Uterus (tissue), 4 donors: ENCODE measurements around the gene MAPK8IP1. TPM values are rescaled to one million over a fixed set of nuclear protein-coding genes. Genes with fewer than 3 reads are reported as not detected.

Experiments
- DNase-seq, 2 donors: peaks; one replicate each; pipeline ENCODE4 v3.0.0-alpha.2; 2019 to 2020
- H3K27ac ChIP-seq, 2 donors: fragments of 200-600 bp; sonication (generic); 1 replicate in 1 of 2; 2 replicates in 1 of 2; pipeline ENCODE4 v1.5.1; 2016 to 2018
- H3K27me3 ChIP-seq, 2 donors: fragments of 200-600 bp; sonication (generic); one replicate each; pipeline ENCODE4 v1.5.1; 2018 to 2019; ENCODE audit warnings: control low read depth in 1 of 2
- H3K36me3 ChIP-seq, 2 donors: fragments of 200-600 bp; sonication (generic); one replicate each; pipeline ENCODE4 v1.5.1; 2019; ENCODE audit warnings: control low read depth in 1 of 2
- H3K4me1 ChIP-seq, 2 donors: fragments of 200-600 bp; sonication (generic); one replicate each; pipeline ENCODE4 v1.5.1; 2018 to 2019; ENCODE audit warnings: control low read depth in 1 of 2
- H3K4me3 ChIP-seq, 2 donors: fragments of 200-600 bp; sonication (generic); 1 replicate in 1 of 2; 2 replicates in 1 of 2; pipeline ENCODE4 v1.5.1; 2018 to 2019; ENCODE audit warnings: mild to moderate bottlenecking in 1 of 2
- H3K9me3 ChIP-seq, 2 donors: fragments of 200-600 bp; sonication (generic); one replicate each; pipeline ENCODE4 v1.5.1; 2019; ENCODE audit warnings: control low read depth in 1 of 2
- POLR2A ChIP-seq, 2 donors: fragments of 450-650 bp; IDR thresholded peaks; one replicate each; pipeline ENCODE4 v1.6.1; 2016; ENCODE audit warnings: antibody characterized with exemption in 2 of 2, mild to moderate bottlenecking in 1 of 2, moderate library complexity in 1 of 2
- intact Hi-C: fragments of 100-400 bp; cut with DNase I; formaldehyde crosslinking; loops from one replicate; pipeline ENCODE4 v1.15.1; 2023; ENCODE audit warnings: low total_unique reads
- total RNA-seq, 4 donors: library from RNA; depleted of rRNA in 3 of 4; stranded (reverse); fragments of >200 nt in 3 of 4; gene quantifications; one replicate each; pipeline versions ENCODE4 v1.1.0 to v1.2.4, GENCODE V29; 2014 to 2023
- TF ChIP-seq, protein P1 (sequence below), 4 experiments: fragments of 200-600 bp in 2 of 4; fragments of 450-650 bp in 2 of 4; sonication (generic) in 2 of 4; IDR thresholded peaks; one replicate each; pipeline ENCODE4 v1.5.1; 2016 to 2019; ENCODE audit warnings: antibody characterized with exemption in 4 of 4, mild to moderate bottlenecking in 2 of 4, moderate library complexity in 1 of 4
- donor health status: DM: yes; HTN: yes; CAD: no.

Gene MAPK8IP1
- total RNA-seq, 4 donors from 2014 or later = 2.1 to 29.9 (median 20.0) TPM

DNA sequence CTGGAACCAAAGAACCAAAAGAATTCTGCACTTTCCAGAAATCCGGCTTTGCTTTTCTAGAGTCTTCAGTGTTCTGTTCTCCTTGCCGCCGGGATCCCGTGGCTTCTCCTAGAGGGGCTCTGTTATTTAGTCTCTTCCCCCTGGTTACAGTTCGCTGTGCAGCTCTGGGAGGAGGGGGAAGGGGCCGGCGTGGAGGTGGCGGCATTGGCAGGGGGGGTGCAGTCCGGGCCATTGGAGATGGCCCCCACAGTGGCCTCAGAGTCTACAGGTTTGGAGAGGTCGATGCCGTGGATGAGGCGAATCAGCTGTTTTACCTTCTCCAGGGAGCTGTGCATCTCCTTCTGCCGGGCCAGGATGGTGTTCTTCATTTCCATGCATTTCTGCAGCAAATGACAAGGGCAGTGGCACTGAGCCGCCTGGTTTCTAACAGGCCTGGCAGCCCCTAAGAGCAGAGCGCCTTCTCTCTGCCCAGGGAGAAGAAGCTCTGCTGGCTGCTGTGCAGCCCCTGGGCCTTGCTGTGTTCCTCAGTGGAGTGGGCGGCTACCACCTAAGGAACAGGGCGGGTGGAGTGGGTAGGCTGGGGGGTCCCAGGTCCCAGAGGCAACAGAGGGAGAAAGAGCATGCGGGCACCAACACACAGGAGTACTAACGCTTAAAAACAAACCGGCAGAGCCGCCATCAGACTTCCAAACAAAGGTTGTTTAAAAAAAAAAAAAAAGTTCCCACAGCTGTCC lies 48.6 kb downstream of the MAPK8IP1 start:
- DNase-seq = no peak

DNA sequence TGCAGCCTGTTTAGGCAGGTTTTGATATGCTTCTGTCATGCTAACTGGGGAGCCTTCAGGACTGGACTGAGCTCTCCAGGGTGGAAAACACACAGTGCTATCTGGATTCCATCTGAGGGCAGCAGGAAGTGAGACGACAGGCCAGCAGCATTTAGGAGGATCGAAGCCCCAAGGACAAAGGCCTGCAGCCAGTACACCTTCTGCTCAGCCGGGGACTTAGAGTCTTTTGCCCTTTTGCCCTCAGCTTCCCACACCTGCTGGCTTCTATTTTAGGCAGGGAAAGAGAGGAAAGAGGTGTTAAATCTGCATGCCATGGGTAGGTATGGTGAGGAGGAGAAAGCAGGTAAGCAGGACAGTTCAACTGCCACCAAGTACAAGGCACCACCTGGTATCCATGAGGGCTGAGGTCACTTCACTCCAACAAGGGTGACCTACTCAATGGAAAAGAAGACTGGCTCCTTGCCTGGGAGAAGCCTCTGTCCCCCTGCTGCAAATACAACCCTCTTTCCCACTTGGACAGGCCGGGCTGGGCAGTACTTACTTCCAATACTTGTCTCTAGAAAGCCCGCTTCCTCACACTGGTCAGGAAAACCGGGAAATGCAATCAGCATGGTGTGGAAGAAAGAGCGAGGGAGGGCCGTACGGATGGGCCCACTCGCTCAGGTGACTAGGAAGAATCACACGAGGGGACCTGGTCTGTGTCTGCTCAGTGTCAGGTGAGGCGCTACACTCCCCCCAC lies 49.3 kb downstream of the MAPK8IP1 start:
- Histone ChIP-seq H3K36me3 (no peaks in the 10 kb centered on the region), H3K4me3 (no peak overlapping the region), H3K27ac (no peak overlapping the region), H3K4me1 (no peaks in the 10 kb centered on the region), H3K27me3 (no peaks in the 10 kb centered on the region), H3K9me3 (no peaks in the 10 kb centered on the region)
- no peak for DNase-seq
- TF ChIP-seq POLR2A (IDR thresholded peaks at IDR 0.05) = no peak
- TF ChIP-seq, protein P1, sequence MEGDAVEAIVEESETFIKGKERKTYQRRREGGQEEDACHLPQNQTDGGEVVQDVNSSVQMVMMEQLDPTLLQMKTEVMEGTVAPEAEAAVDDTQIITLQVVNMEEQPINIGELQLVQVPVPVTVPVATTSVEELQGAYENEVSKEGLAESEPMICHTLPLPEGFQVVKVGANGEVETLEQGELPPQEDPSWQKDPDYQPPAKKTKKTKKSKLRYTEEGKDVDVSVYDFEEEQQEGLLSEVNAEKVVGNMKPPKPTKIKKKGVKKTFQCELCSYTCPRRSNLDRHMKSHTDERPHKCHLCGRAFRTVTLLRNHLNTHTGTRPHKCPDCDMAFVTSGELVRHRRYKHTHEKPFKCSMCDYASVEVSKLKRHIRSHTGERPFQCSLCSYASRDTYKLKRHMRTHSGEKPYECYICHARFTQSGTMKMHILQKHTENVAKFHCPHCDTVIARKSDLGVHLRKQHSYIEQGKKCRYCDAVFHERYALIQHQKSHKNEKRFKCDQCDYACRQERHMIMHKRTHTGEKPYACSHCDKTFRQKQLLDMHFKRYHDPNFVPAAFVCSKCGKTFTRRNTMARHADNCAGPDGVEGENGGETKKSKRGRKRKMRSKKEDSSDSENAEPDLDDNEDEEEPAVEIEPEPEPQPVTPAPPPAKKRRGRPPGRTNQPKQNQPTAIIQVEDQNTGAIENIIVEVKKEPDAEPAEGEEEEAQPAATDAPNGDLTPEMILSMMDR (IDR thresholded peaks at IDR 0.05) = no peak
- intact Hi-C loops = no loop called here

More for the DNA sequence above, 48.6 kb downstream of the MAPK8IP1 start:
- Histone ChIP-seq H3K27ac (no peak overlapping the region), H3K27me3 (no peaks in the 10 kb centered on the region), H3K36me3 (no peaks in the 10 kb centered on the region), H3K9me3 (no peaks in the 10 kb centered on the region), H3K4me1 (no peaks in the 10 kb centered on the region), H3K4me3 (no peak overlapping the region)
- intact Hi-C loops = no loop called here
- TF ChIP-seq, protein P1 (IDR thresholded peaks at IDR 0.05) = no peak
- TF ChIP-seq POLR2A (IDR thresholded peaks at IDR 0.05) = no peak

DNA sequence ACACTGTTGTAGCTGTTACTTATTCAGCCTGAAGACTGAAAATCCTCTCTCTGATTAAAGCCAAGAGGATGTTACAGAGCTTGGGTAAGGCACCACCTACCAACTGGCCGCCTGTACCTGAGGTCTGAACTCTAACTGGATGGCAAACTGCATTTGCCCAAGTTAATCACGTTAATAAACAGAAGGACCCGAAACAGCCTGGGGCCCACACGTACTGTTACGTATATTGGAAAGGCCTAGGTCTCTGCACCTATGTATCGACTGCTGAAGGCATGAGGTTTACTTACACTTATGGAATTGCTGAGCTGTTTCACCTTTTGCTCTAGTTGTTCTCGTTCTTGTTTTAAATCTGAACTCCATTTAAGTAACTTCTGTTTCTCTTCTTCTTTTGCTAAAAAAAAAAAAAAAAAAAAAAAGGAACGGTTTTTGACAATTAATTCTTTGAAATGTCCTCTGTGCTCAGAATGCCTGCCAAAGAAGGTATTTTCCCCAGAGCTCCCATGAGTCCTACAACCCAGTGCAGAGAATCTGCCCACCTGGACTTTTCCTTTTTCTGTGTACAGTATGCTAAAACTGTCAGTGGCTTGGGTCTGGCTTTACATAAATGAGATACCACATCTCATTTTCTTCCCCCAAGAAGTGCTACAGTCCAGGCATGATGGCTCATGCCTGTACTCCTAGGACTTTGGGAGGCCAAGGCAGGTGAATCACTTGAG lies 50.1 kb downstream of the MAPK8IP1 start:
- no peak for TF ChIP-seq POLR2A (IDR thresholded peaks at IDR 0.05)
- TF ChIP-seq, protein P1 (IDR thresholded peaks at IDR 0.05) = no peak
- Histone ChIP-seq H3K4me1 (no peaks in the 10 kb centered on the region), H3K27me3 (no peaks in the 10 kb centered on the region), H3K27ac (no peak overlapping the region), H3K36me3 (no peaks in the 10 kb centered on the region), H3K4me3 (no peak overlapping the region), H3K9me3 (no peaks in the 10 kb centered on the region)
- intact Hi-C loops = no loop called here
- no peak for DNase-seq

DNA sequence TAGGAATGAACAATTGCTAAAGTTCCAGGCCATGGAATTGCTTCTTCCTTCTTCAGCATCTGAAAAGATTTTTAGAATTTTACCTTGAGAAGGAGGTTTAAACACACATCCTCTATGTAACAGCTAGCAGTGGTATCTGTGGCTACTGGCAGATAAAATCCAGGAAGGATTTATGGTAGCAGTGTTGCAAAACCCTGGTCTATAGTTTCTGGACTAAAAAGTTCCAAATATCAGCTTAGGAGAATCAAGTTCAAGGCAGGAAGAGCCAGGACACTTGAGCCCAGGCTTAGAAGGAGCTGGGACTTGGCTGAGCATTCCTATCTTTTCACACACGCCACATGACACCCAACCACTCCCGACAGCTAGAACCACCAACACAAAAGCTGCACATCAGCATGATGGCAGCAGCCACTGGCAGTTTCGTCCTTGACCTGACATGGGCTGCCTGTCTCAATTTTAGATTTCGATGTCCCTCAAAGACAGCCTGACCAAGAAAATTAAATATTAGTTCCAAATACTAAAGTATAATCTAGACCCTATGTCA lies 51.1 kb downstream of the MAPK8IP1 start:
- intact Hi-C loops = no loop called here
- TF ChIP-seq POLR2A (IDR thresholded peaks at IDR 0.05) = no peak
- TF ChIP-seq, protein P1 (IDR thresholded peaks at IDR 0.05) = no peak
- Histone ChIP-seq H3K36me3 (no peaks in the 10 kb centered on the region), H3K9me3 (no peaks in the 10 kb centered on the region), H3K4me1 (no peaks in the 10 kb centered on the region), H3K4me3 (no peak overlapping the region), H3K27ac (no peak overlapping the region), H3K27me3 (no peaks in the 10 kb centered on the region)
- no peak for DNase-seq
